ENCODE data around the gene TSPAN4.

TSPAN4 gene

GRCh38 chr11:826836-827145 lies 15.9 kb upstream of the TSPAN4 start:
- H3K36me3 Mint-ChIP-seq = peaks cover 11% of the 10 kb centered on the region
- H3K27me3 Mint-ChIP-seq = peaks cover 16% of the 10 kb centered on the region
- peaks cover 57% of the 10 kb centered on the region for H3K4me1 Mint-ChIP-seq
- H3K27ac Mint-ChIP-seq = no peak overlapping the region
- peak overlapping the region; percentile 66 for H3K4me3 Mint-ChIP-seq
- peak; percentile 14 for ATAC-seq
- no peaks in the 10 kb centered on the region for H3K9me3 Mint-ChIP-seq

DNA sequence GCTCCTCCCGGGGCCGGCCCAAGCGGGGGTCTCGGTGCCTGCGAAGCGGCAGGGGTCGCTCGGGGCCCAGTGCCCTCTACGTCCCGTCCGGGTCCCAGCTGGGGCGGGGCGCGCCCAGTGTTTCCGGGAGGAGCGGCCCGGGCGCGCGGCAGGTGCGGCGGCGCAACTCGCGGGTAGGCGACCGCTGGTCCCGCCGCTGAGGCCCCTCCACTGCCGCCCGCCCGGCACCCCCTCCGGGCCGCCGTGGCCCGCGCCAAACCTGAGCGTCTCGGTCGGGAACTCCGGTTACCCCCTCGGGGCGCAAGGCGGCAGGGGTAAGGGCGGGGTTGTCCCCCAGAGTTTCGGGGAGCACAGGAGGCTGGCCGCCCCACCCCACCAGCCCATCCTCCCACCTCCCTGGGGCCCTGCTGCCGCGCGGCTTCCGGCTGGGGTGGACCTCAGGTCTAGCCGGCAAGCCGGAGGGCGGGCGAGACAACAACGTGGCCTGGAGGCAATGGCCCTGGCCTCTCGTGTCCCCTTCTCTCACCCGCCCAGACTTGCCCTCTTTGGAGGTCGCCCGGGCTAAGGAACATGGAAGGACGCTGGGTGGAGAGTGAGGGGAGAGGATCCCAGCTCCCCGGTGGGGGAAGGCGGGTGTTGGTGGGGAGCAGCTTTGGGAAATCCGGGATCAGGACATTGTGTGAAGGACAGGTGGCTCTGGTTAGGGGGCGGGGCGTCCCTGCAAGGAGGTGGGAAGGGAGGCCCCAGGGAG lies 15.3 kb upstream of the TSPAN4 start:
- peaks cover 11% of the 10 kb centered on the region for H3K36me3 Mint-ChIP-seq
- ATAC-seq = peak; percentile 58
- H3K9me3 Mint-ChIP-seq = no peaks in the 10 kb centered on the region
- H3K27ac Mint-ChIP-seq = peak overlapping the region; percentile 57
- peak overlapping the region; percentile 79 for H3K4me3 Mint-ChIP-seq
- H3K27me3 Mint-ChIP-seq = peaks cover 21% of the 10 kb centered on the region
- H3K4me1 Mint-ChIP-seq = peaks cover 57% of the 10 kb centered on the region

DNA sequence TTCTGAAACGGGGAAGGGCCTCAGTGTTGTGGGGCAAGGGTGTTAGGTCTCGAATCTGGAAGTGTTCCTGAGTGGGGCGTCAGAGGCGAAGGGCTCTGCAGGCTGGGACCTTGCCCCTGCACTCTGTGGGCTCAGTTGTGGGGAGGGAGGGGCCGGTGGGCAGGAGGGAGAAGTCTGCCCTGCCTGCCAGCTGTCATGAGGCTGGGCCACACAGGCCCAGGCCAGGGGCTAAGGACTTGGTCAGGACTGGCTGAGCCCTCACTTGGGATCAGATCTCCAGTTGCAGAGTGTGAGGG lies 14.8 kb upstream of the TSPAN4 start, which contains the start of gene CRACR2B:
CRACR2B (plus strand) TSS at position 23 of the 296 bp plus-strand sequence. CDS start 689 bp downstream, outside the sequence.
- Mint-ChIP-seq H3K9me3 (no peaks in the 10 kb centered on the region), H3K36me3 (peaks cover 11% of the 10 kb centered on the region), H3K4me1 (peaks cover 56% of the 10 kb centered on the region), H3K27me3 (peaks cover 23% of the 10 kb centered on the region), H3K27ac (peak within 1 kb of the TSS; percentile 57), H3K4me3 (peak within 1 kb of the TSS; percentile 79)
- no peak for ATAC-seq

GRCh38 chr11:828506-829175 lies 14.0 kb upstream of the TSPAN4 start:
- Mint-ChIP-seq H3K27ac (peak overlapping the region; percentile 48), H3K4me3 (peak overlapping the region; percentile 79), H3K4me1 (peaks cover 56% of the 10 kb centered on the region), H3K36me3 (peaks cover 11% of the 10 kb centered on the region), H3K27me3 (peaks cover 23% of the 10 kb centered on the region), H3K9me3 (no peaks in the 10 kb centered on the region)
- no peak for ATAC-seq

GRCh38 chr11:829176-829846 lies 13.3 kb upstream of the TSPAN4 start:
- Mint-ChIP-seq H3K27me3 (peaks cover 23% of the 10 kb centered on the region), H3K9me3 (no peaks in the 10 kb centered on the region), H3K27ac (peak overlapping the region; percentile 48), H3K4me3 (peak overlapping the region; percentile 79), H3K36me3 (peaks cover 11% of the 10 kb centered on the region), H3K4me1 (peaks cover 63% of the 10 kb centered on the region)
- peak; percentile 22 for ATAC-seq

DNA sequence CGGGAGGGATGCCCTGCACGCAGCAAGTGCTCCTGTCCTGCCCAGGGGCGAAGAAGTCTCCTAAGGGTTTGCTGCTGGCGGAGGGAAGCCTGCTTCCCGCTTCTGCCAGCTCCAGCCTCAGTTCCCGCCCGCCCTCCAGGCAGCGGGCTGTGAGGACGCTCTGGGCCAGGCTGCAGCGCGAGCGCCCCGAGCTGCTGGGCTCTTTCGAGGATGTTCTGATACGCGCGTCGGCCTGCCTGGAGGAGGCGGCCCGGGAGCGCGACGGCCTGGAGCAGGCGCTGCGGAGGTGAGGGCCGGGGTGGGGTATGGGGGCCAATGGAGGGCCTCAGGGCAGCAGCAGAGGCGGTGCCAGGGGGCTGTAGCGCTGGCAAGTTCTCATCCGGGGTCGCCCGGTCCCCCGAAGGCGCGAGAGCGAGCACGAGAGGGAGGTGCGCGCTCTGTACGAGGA lies 12.8 kb upstream of the TSPAN4 start:
- ATAC-seq = peak; percentile 0
- H3K4me1 Mint-ChIP-seq = peaks cover 65% of the 10 kb centered on the region
- H3K36me3 Mint-ChIP-seq = peaks cover 8% of the 10 kb centered on the region
- no peaks in the 10 kb centered on the region for H3K9me3 Mint-ChIP-seq
- H3K27me3 Mint-ChIP-seq = peaks cover 23% of the 10 kb centered on the region
- H3K4me3 Mint-ChIP-seq = peak overlapping the region; percentile 79
- H3K27ac Mint-ChIP-seq = no peak overlapping the region

- H3K4me3 Mint-ChIP-seq = peak overlapping the region; percentile 79
- no peak overlapping the region for H3K27ac Mint-ChIP-seq
- H3K36me3 Mint-ChIP-seq = peaks cover 1% of the 10 kb centered on the region
- H3K27me3 Mint-ChIP-seq = peaks cover 23% of the 10 kb centered on the region
- H3K9me3 Mint-ChIP-seq = no peaks in the 10 kb centered on the region
- peaks cover 65% of the 10 kb centered on the region for H3K4me1 Mint-ChIP-seq
- peak; percentile 75 for ATAC-seq
Measured at GRCh38 chr11:830295-831117, 12.1 kb upstream of the TSPAN4 start.

GRCh38 chr11:831118-831864 lies 11.4 kb upstream of the TSPAN4 start:
- Mint-ChIP-seq H3K9me3 (no peaks in the 10 kb centered on the region), H3K36me3 (no peaks in the 10 kb centered on the region), H3K4me1 (peaks cover 65% of the 10 kb centered on the region), H3K4me3 (peak overlapping the region; percentile 59), H3K27ac (no peak overlapping the region), H3K27me3 (peaks cover 23% of the 10 kb centered on the region)
- ATAC-seq = no peak

GRCh38 chr11:831961-832528 lies 10.6 kb upstream of the TSPAN4 start:
- no peak overlapping the region for H3K27ac Mint-ChIP-seq
- H3K9me3 Mint-ChIP-seq = no peaks in the 10 kb centered on the region
- H3K4me3 Mint-ChIP-seq = peak overlapping the region; percentile 63
- H3K4me1 Mint-ChIP-seq = peaks cover 61% of the 10 kb centered on the region
- H3K27me3 Mint-ChIP-seq = peaks cover 23% of the 10 kb centered on the region
- no peaks in the 10 kb centered on the region for H3K36me3 Mint-ChIP-seq
- ATAC-seq = no peak

DNA sequence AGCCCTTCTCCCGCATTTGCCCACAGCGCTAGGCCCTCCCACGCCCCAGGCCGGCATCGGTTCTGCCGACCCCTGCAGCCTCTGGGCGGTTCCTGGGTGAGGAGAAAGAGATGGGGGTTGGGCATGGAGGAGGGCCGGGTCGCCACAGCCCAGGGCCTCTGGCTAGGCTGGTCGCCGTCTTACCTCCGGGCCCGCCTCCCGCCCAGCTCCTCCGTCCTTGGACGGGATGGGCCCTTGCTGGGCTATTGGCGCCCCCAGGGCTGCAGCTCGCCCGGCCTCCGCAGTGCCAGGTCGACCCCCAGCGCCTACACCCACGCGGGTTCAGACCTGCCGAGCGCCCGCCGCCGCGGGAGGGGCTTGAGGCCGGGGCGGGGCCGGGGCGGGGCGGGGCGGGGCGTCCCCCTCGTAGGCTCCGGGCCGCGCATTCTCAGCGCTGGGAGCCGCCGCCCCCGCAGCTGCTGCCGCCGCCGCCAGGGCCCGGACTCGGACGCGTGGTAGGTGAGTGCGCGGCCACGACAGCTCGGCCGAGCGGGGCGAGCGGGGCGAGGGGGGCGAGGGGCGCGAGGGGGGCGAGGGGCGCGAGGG lies 10.0 kb upstream of the TSPAN4 start, which contains the start of gene CD151:
CD151 (plus strand) TSS at position 424 of the 585 bp plus-strand sequence. CDS start 3,118 bp downstream, outside the sequence.
- Mint-ChIP-seq H3K4me3 (peak within 1 kb of the TSS; percentile 74), H3K9me3 (no peaks in the 10 kb centered on the region), H3K36me3 (peaks cover 4% of the 10 kb centered on the region), H3K27me3 (peaks cover 23% of the 10 kb centered on the region), H3K4me1 (peaks cover 61% of the 10 kb centered on the region), H3K27ac (peak within 1 kb of the TSS; percentile 62)
- peak; percentile 67 for ATAC-seq

DNA sequence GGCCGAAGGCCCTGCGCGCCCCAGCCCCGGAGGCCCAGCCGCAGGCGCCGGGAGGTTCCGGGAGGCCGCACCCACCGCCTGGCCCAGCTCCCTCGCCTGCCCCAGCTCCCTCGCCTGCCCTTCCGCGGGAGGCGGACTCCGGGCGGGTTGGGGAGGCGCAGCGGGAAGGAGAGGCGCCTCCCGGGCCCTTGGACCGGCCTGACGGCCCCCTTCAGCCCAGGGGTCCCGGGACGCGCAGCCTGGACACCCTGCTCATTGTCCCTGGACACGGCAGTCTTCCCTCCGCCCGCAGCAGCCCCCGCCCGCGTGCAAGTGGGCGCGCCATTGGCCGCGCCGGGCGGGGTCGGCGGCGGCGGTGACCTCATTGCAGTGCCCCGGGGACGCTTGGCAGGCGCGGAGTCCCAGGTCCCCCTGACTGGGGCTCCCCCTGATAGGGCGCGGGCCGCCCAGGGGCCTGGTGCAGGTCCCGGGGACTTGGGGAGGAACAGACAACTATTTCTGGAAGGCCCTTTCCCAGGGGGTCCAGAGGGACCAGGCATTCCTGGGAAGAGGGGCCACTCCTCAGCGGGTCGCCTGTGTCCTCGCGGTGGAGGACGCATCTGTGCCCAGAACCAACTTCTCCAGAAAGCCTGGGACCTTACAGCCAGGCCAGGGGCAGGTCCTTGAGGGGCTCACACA lies 9.4 kb upstream of the TSPAN4 start:
- H3K27ac Mint-ChIP-seq = peak overlapping the region; percentile 62
- ATAC-seq = peak; percentile 35
- H3K9me3 Mint-ChIP-seq = no peaks in the 10 kb centered on the region
- peaks cover 8% of the 10 kb centered on the region for H3K36me3 Mint-ChIP-seq
- H3K4me3 Mint-ChIP-seq = peak overlapping the region; percentile 74
- peaks cover 58% of the 10 kb centered on the region for H3K4me1 Mint-ChIP-seq
- peaks cover 23% of the 10 kb centered on the region for H3K27me3 Mint-ChIP-seq

DNA sequence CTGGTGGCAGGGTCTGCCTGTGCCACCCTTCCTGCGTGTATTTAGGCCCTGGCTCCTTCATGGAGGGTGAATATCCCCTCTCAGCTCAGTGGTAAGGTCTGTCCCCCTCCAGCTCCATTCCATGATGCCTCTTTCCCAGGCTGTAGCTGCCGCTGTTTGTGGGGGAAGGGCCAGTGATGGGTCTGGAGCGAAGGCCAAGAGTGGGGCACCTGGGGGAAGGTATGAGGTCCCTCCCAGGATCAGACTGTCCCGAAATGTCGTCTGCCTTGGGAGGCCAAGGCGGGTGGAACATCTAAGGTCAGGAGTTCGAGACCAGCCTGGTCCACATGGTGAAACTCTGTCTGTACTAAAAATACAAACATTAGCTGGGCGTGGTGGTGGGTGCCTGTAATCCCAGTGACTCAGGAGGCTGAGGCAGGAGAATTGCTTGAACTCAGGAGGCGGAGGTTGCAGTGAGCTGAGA lies 8.8 kb upstream of the TSPAN4 start:
- H3K27me3 Mint-ChIP-seq = peaks cover 21% of the 10 kb centered on the region
- no peak for ATAC-seq
- peaks cover 56% of the 10 kb centered on the region for H3K4me1 Mint-ChIP-seq
- H3K36me3 Mint-ChIP-seq = peaks cover 11% of the 10 kb centered on the region
- H3K27ac Mint-ChIP-seq = peak overlapping the region; percentile 62
- peak overlapping the region; percentile 74 for H3K4me3 Mint-ChIP-seq
- H3K9me3 Mint-ChIP-seq = no peaks in the 10 kb centered on the region
